ENCODE data around the gene GRHPR. TPM values are rescaled to one million over a fixed set of nuclear protein-coding genes. Genes with fewer than 3 reads are reported as not detected.

GRHPR gene
- polyA plus RNA-seq, 2 of the 4 experiments (the other 2 are of a cell fraction): 111 to 146 TPM

DNA sequence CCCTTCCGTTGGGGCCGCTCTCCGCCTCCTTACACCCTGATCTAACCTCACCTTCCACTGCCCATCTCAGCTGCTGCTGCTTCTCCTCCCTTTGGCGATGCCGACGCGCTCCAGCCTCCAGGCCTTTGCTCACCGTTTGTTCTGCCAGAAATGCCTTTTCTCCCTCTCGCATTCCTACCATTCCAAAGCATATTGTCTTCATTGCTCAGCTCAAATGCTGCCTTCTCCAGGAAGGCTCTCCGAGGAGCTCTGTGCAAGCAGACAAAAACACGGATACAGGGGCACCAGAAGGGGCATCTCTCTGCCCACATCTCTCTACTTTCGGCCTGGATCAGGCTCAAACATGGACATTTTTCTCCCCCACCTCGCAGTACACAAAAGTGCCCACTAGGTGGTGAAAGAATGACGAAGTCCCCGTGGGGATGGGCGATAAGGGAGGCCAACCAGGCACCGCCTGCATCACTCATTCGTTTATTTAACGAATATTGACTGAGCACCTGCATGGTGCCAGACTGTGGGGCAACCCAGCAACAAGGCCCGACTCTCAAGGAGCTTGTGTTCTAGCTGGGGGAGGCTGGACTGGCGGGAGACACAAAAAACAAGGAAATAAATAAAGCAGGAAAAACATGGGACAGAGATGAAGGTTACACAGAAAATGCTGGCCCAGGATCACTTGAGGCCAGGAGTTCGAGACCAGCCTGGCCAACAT is 7.3 kb upstream of the GRHPR start (continued):
- TF ChIP-seq RAD21 (conservative IDR thresholded peaks at IDR 0.05 in 1 of 2, IDR thresholded peaks at IDR 0.05 in 1 of 2) (peak; percentile 67 to 69), BHLHE40 (IDR thresholded peaks at IDR 0.05; ENCODE audit: low read depth, low read length) (no peak), MAX (IDR thresholded peaks at IDR 0.05) (peak; percentile 65), CBX2 (IDR thresholded peaks at IDR 0.05; ENCODE audit: borderline replicate concordance, low read depth) (no peak), SMC3 (IDR thresholded peaks at IDR 0.05) (peak; percentile 59), CEBPB (IDR thresholded peaks at IDR 0.05) (no peak), ESRRA (IDR thresholded peaks at IDR 0.05; ENCODE audit: borderline replicate concordance, low read length) (no peak), NFE2L2 (conservative IDR thresholded peaks at IDR 0.05; ENCODE audit: low read length) (no peak), GATA3 (IDR thresholded peaks at IDR 0.05; ENCODE audit: borderline replicate concordance) (no peak), TP53 (CRISPR knock-in tag; IDR thresholded peaks at IDR 0.05) (no peak), FOXS1 (CRISPR knock-in tag; IDR thresholded peaks at IDR 0.05) (no peak), HDAC2 (IDR thresholded peaks at IDR 0.05) (no peak), HOXB5 (CRISPR knock-in tag; IDR thresholded peaks at IDR 0.05) (no peak), SREBF2 (IDR thresholded peaks at IDR 0.05) (no peak), NR3C1 (IDR thresholded peaks at IDR 0.05) (no peak), JUNB (IDR thresholded peaks at IDR 0.05) (no peak), PHF8 (IDR thresholded peaks at IDR 0.05; ENCODE audit: borderline replicate concordance, low read depth) (no peak), TFCP2L1 (CRISPR knock-in tag; IDR thresholded peaks at IDR 0.05) (no peak), EHMT2 (IDR thresholded peaks at IDR 0.05; ENCODE audit: low read depth) (no peak), REST (IDR thresholded peaks at IDR 0.05) (no peak), KDM5A (IDR thresholded peaks at IDR 0.05) (no peak)
- TF ChIP-seq, protein P1, sequence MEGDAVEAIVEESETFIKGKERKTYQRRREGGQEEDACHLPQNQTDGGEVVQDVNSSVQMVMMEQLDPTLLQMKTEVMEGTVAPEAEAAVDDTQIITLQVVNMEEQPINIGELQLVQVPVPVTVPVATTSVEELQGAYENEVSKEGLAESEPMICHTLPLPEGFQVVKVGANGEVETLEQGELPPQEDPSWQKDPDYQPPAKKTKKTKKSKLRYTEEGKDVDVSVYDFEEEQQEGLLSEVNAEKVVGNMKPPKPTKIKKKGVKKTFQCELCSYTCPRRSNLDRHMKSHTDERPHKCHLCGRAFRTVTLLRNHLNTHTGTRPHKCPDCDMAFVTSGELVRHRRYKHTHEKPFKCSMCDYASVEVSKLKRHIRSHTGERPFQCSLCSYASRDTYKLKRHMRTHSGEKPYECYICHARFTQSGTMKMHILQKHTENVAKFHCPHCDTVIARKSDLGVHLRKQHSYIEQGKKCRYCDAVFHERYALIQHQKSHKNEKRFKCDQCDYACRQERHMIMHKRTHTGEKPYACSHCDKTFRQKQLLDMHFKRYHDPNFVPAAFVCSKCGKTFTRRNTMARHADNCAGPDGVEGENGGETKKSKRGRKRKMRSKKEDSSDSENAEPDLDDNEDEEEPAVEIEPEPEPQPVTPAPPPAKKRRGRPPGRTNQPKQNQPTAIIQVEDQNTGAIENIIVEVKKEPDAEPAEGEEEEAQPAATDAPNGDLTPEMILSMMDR (IDR thresholded peaks at IDR 0.05): peak; percentile 73

GRCh38 chr9:37417252-37417803 is 5.2 kb upstream of the GRHPR start:
- WGBS (ENCODE audit: missing lambda C conversion rate): 84% methylated on average over 9 of the region's 9 CpGs
- Histone ChIP-seq H3K27ac (peak overlapping the region; percentile 65 to 73; a peak in 4 of 6 replicates), H3K9me3 (no peaks in the 10 kb centered on the region), H3K4me3 (no peak overlapping the region), H3K4me2 (peak overlapping the region; percentile 59; the same call in 1 of the 3 replicates), H3K4me1 (peaks cover 42% of the 10 kb centered on the region)
- FAIRE-seq (no peak), ATAC-seq (no peak), DNase-seq (ENCODE audit: low read depth in 1 of 2, low spot score in 1 of 2) (no peak)
- ChIA-PET CTCF (interaction anchor here (1.1 to 3.4 kb wide), 4 partner anchors 9 to 49 kb away, joined by 3 to 14 read pairs (median 4); no protein-coding TSS in a partner anchor), POLR2A (no interaction called here)
- TF ChIP-seq RARB (CRISPR knock-in tag; IDR thresholded peaks at IDR 0.05) (no peak), MAX (IDR thresholded peaks at IDR 0.05) (no peak), HOXA7 (CRISPR knock-in tag; IDR thresholded peaks at IDR 0.05) (no peak), CHD4 (IDR thresholded peaks at IDR 0.05; ENCODE audit: borderline replicate concordance) (no peak), EHF (CRISPR knock-in tag; IDR thresholded peaks at IDR 0.05) (no peak), POLR2AphosphoS2 (conservative IDR thresholded peaks at IDR 0.05; ENCODE audit: low read length) (no peak), FOXS1 (CRISPR knock-in tag; IDR thresholded peaks at IDR 0.05) (no peak), HEYL (CRISPR knock-in tag; IDR thresholded peaks at IDR 0.05) (no peak), E2F6 (IDR thresholded peaks at IDR 0.05; ENCODE audit: borderline replicate concordance, low read depth) (no peak)
- TF ChIP-seq, protein P2, sequence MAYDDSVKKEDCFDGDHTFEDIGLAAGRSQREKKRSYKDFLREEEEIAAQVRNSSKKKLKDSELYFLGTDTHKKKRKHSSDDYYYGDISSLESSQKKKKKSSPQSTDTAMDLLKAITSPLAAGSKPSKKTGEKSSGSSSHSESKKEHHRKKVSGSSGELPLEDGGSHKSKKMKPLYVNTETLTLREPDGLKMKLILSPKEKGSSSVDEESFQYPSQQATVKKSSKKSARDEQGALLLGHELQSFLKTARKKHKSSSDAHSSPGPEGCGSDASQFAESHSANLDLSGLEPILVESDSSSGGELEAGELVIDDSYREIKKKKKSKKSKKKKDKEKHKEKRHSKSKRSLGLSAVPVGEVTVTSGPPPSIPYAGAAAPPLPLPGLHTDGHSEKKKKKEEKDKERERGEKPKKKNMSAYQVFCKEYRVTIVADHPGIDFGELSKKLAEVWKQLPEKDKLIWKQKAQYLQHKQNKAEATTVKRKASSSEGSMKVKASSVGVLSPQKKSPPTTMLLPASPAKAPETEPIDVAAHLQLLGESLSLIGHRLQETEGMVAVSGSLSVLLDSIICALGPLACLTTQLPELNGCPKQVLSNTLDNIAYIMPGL (CRISPR knock-in tag; IDR thresholded peaks at IDR 0.05; ENCODE audit: borderline replicate concordance): no peak
- TF ChIP-seq, protein P3, sequence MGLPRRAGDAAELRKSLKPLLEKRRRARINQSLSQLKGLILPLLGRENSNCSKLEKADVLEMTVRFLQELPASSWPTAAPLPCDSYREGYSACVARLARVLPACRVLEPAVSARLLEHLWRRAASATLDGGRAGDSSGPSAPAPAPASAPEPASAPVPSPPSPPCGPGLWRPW (IDR thresholded peaks at IDR 0.05): no peak

Measured in A549 (cell line).